ENCODE measurements around the gene LRRC63. TPM values are rescaled to one million over a fixed set of nuclear protein-coding genes. Genes with fewer than 3 reads are reported as not detected.

Gene LRRC63
- total RNA-seq, 1 experiment from 2014 or later, result not detected

GRCh38 chr13:46314587-46314986, 102.9 kb downstream of the LRRC63 start:
- Histone ChIP-seq H3K27me3 (ENCODE audit: insufficient read depth, low read length) (no peaks in the 10 kb centered on the region), H3K9me3 (ENCODE audit: control insufficient read depth in 1 of 2, insufficient read depth in 1 of 2, low read depth in 1 of 2, low read length in 2 of 2) (no peaks in the 10 kb centered on the region), H3K4me1 (ENCODE audit: control insufficient read depth in 1 of 2, insufficient read depth in 2 of 2, low read length in 2 of 2) (no peaks in the 10 kb centered on the region), H3K9me2 (ENCODE audit: insufficient read depth) (no peaks in the 10 kb centered on the region), H4K20me1 (ENCODE audit: insufficient read depth) (no peaks in the 10 kb centered on the region), H3K4me2 (ENCODE audit: low read length) (no peak overlapping the region), H3K27ac (ENCODE audit: low read depth, low read length) (no peak overlapping the region), H3K79me2 (ENCODE audit: insufficient read depth, low read length) (no peaks in the 10 kb centered on the region), H2AFZ (ENCODE audit: low read depth, low read length, poor library complexity, severe bottlenecking) (no peak overlapping the region), H3K4me3 (replicated peaks in 1 of 2; ENCODE audit: low read depth in 1 of 2, low read length in 2 of 2) (no peak overlapping the region), H3K36me3 (ENCODE audit: control insufficient read depth in 1 of 2, insufficient read depth in 2 of 2, low read length in 2 of 2) (no peaks in the 10 kb centered on the region), H3K9ac (ENCODE audit: low read length) (no peak overlapping the region)
- POLR2A ChIA-PET, result no interaction called here
- no TSS peak for BruUV-seq (replicated peaks)
- CTCF ChIA-PET, result no interaction called here
- TF ChIP-seq REST (IDR thresholded peaks at IDR 0.05; ENCODE audit: low read depth), result no peak
- TF ChIP-seq, protein P1, sequence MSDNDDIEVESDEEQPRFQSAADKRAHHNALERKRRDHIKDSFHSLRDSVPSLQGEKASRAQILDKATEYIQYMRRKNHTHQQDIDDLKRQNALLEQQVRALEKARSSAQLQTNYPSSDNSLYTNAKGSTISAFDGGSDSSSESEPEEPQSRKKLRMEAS (IDR thresholded peaks at IDR 0.05), result no peak
- TF ChIP-seq, protein P2, sequence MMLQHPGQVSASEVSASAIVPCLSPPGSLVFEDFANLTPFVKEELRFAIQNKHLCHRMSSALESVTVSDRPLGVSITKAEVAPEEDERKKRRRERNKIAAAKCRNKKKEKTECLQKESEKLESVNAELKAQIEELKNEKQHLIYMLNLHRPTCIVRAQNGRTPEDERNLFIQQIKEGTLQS (IDR thresholded peaks at IDR 0.05), result no peak
- TF ChIP-seq TCF7L2 (IDR thresholded peaks at IDR 0.05; ENCODE audit: borderline replicate concordance, extremely low read depth, insufficient read depth, insufficient read length), result no peak
- no peak for TF ChIP-seq EZH2phosphoT487 (IDR thresholded peaks at IDR 0.05; ENCODE audit: borderline replicate concordance)
- no peak for TF ChIP-seq CBX3 (IDR thresholded peaks at IDR 0.05; ENCODE audit: low read depth)
- TF ChIP-seq CTCF (IDR thresholded peaks at IDR 0.05 in 2 of 3, conservative IDR thresholded peaks at IDR 0.05 in 1 of 3; ENCODE audit: borderline replicate concordance in 1 of 3, insufficient read depth in 1 of 3, low read depth in 2 of 3, low read length in 2 of 3), result no peak
- no peak for TF ChIP-seq ELF1 (IDR thresholded peaks at IDR 0.05; ENCODE audit: borderline replicate concordance, low read depth)
- TF ChIP-seq EGR1 (IDR thresholded peaks at IDR 0.05; ENCODE audit: low read depth), result no peak
- TF ChIP-seq SP1 (IDR thresholded peaks at IDR 0.05; ENCODE audit: low read depth), result no peak
- TF ChIP-seq SRF (IDR thresholded peaks at IDR 0.05; ENCODE audit: low read depth), result no peak
- RAD21 ChIA-PET (ENCODE audit: low non-redundant PET in 1 of 2, low total read pairs in 2 of 2, uncharacterized antibody in 2 of 2, unreplicated experiment in 2 of 2), result no interaction called here
- intact Hi-C loops (cut with micrococcal nuclease), result no loop called here
- no peak for ATAC-seq
- DNase-seq (ENCODE audit: low read depth, low spot score), result no peak

All from HCT116 (cell line).